Sigmoid colon (tissue), 4 donors: ENCODE results near the gene NEURL1.

Experiments
- CTCF ChIP-seq, 4 experiments: fragments of 450-650 bp in 3 of 4; fragments of 200-600 bp in 1 of 4; IDR thresholded peaks; one replicate each; pipeline ENCODE4 v1.5.1; 2016 to 2019; ENCODE audit warnings: antibody characterized with exemption in 4 of 4, mild to moderate bottlenecking in 3 of 4, moderate library complexity in 2 of 4
- EP300 ChIP-seq, 4 donors: sonication (generic); formaldehyde crosslinking; IDR thresholded peaks; one replicate each; pipeline ENCODE4 v1.6.1; 2017; ENCODE audit warnings: antibody characterized with exemption in 4 of 4
- POLR2A ChIP-seq, 2 donors: fragments of 450-650 bp; IDR thresholded peaks; one replicate each; pipeline ENCODE4 v1.6.1; 2016; ENCODE audit warnings: antibody characterized with exemption in 2 of 2, mild to moderate bottlenecking in 2 of 2, moderate library complexity in 2 of 2

GRCh38 chr10:103636492-103636891 lies 143.0 kb downstream of the NEURL1 start:
- TF ChIP-seq EP300 (IDR thresholded peaks at IDR 0.05) (no peak), POLR2A (IDR thresholded peaks at IDR 0.05) (no peak), CTCF (IDR thresholded peaks at IDR 0.05) (no peak)
